Naive thymus-derived CD4-positive, alpha-beta T cell (primary cell): ENCODE measurements around the gene FADS6. TPM values are rescaled to one million over a fixed set of nuclear protein-coding genes. Genes with fewer than 3 reads are reported as not detected.

Source experiments
- ATAC-seq: fragments of 150-1000 bp; cut with Tn5 transposase; 2 replicates; pipeline ENCODE4 v1.10.0; 2021; ENCODE audit warnings: mild to moderate bottlenecking, moderate library complexity
- CTCF ChIA-PET: fragments of 350-600 bp; sonication (Branson Sonifier 250); formaldehyde crosslinking; loops from one replicate; lab custom pipeline; 2021; ENCODE audit warnings: antibody characterized with exemption; lab: Charles Lee
- POLR2A ChIA-PET: fragments of 350-600 bp; sonication (Branson Sonifier 250); formaldehyde crosslinking; loops from one replicate; lab custom pipeline; 2021; ENCODE audit warnings: antibody characterized with exemption, inconsistent platforms; lab: Charles Lee
- DNase-seq, 9 donors: peaks; one replicate each; pipeline versions ENCODE4 v3.0.0 to v3.0.0-alpha.2; 2020 to 2022; ENCODE audit warnings: mixed read lengths in 1 of 9
- H3K27ac ChIP-seq: one replicate; pipeline ENCODE4 v1.7.0; 2013; ENCODE audit warnings: mild to moderate bottlenecking, low read depth, low read length, moderate library complexity
- H3K27me3 ChIP-seq, 2 donors: one replicate each; pipeline ENCODE4 v1.7.0; 2013; ENCODE audit warnings: low read length in 2 of 2, mild to moderate bottlenecking in 2 of 2, moderate library complexity in 2 of 2; ENCODE audit not compliant: control insufficient read depth in 2 of 2, insufficient read depth in 2 of 2
- H3K36me3 ChIP-seq, 3 experiments: 1 replicate in 2 of 3; 2 replicates in 1 of 3; pipeline ENCODE4 v1.7.0; 2013; ENCODE audit warnings: low read length in 3 of 3, mild to moderate bottlenecking in 3 of 3, moderate library complexity in 1 of 3; ENCODE audit not compliant: insufficient read depth in 3 of 3, control insufficient read depth in 2 of 3
- H3K4me1 ChIP-seq, 2 donors: one replicate each; pipeline ENCODE4 v1.7.0; 2013; ENCODE audit warnings: low read length in 2 of 2, mild to moderate bottlenecking in 2 of 2, moderate library complexity in 1 of 2; ENCODE audit not compliant: control insufficient read depth in 2 of 2, insufficient read depth in 2 of 2
- H3K4me3 ChIP-seq: 2 replicates; pipeline ENCODE4 v1.7.0; 2013; ENCODE audit warnings: mild to moderate bottlenecking, low read length
- H3K9me3 ChIP-seq, 3 experiments: 1 replicate in 2 of 3; 2 replicates in 1 of 3; pipeline ENCODE4 v1.7.0; 2013; ENCODE audit warnings: low read length in 3 of 3; ENCODE audit not compliant: control insufficient read depth in 2 of 3
- H3K27ac Mint-ChIP-seq, 9 donors: one replicate each; pipeline ENCODE4 v1.8.0; 2020 to 2022; ENCODE audit warnings: mixed read lengths in 9 of 9, mild to moderate bottlenecking in 8 of 9, moderate library complexity in 5 of 9, inconsistent platforms in 2 of 9
- H3K27me3 Mint-ChIP-seq, 5 donors: one replicate each; pipeline ENCODE4 v1.8.0; 2021 to 2022; ENCODE audit warnings: mixed read lengths in 5 of 5, mild to moderate bottlenecking in 1 of 5
- H3K36me3 Mint-ChIP-seq, 5 donors: one replicate each; pipeline ENCODE4 v1.8.0; 2020 to 2022; ENCODE audit warnings: mixed read lengths in 5 of 5, mild to moderate bottlenecking in 3 of 5, inconsistent platforms in 1 of 5
- H3K4me1 Mint-ChIP-seq, 7 donors: one replicate each; pipeline ENCODE4 v1.8.0; 2020 to 2022; ENCODE audit warnings: mixed read lengths in 7 of 7, mild to moderate bottlenecking in 3 of 7, inconsistent platforms in 1 of 7
- H3K4me3 Mint-ChIP-seq, 10 donors: one replicate each; pipeline ENCODE4 v1.8.0; 2020 to 2022; ENCODE audit warnings: mild to moderate bottlenecking in 10 of 10, mixed read lengths in 10 of 10, moderate library complexity in 6 of 10, inconsistent platforms in 2 of 10
- H3K9me3 Mint-ChIP-seq, 11 donors: one replicate each; pipeline ENCODE4 v1.8.0; 2020 to 2022; ENCODE audit warnings: mixed read lengths in 11 of 11, mild to moderate bottlenecking in 4 of 11, inconsistent platforms in 1 of 11, moderate library complexity in 1 of 11
- intact Hi-C, 2 donors: fragments of 100-400 bp; cut with micrococcal nuclease; formaldehyde crosslinking; loops; one replicate each; pipeline ENCODE4 v1.15.1; 2023
- polyA plus RNA-seq, 2 donors: library from polyadenylated mRNA; unstranded; fragments of 300-500 nt; fragmentation: Illumina TruSeq; gene quantifications; one replicate each; pipeline ENCODE4 v1.2.3, GENCODE V29; 2021
- total RNA-seq, 6 experiments: library from RNA in 5 of 6; stranded (reverse) in 5 of 6; gene quantifications; 1 replicate in 5 of 6; 2 replicates in 1 of 6; pipeline ENCODE4 v1.2.3 and lab custom pipeline; 2021 to 2026

The FADS6 gene
- total and polyA plus RNA-seq, 7 experiments from 2014 or later = 0.14 TPM; not detected in 6

DNA sequence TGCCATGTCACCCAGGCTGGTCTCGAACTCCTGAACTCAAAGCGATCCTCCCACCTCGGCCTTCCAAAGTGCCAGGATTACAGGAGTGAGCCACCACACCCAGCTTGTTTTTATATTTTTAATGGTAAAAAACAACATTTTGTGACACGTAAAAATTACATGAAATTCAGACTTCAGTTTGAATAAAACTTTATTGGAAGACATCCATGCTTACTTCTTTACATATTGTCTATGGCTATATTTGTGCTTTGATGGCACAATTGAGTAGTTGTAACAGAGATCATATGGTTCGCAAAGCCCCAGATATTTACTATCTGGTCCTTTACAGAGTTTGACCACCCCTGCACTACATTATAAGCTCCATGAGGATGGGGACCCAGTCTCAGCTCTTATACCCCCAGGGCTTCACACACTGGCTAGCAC, 18.8 kb downstream of the FADS6 start:
- intact Hi-C loops = loop anchor here in 1 of 2 donors (5.0 kb wide), 1 partner anchor 793 kb away; the partner anchor contains the start of genes RECQL5 and SAP30BP
- Histone ChIP-seq H3K4me1 (peaks cover 11 to 14% of the 10 kb centered on the region in 2 donors), H3K27me3 (no peaks in the 10 kb centered on the region), H3K9me3 (no peaks in the 10 kb centered on the region), H3K36me3 (no peaks in the 10 kb centered on the region), H3K27ac (no peak overlapping the region), H3K4me3 (no peak overlapping the region)
- DNase-seq (no peak), ATAC-seq (no peak)
- Mint-ChIP-seq H3K36me3 (peaks cover 0 to 6% (median 0%) of the 10 kb centered on the region in 5 donors), H3K9me3 (peaks cover 0 to 2% (median 0%) of the 10 kb centered on the region in 11 donors), H3K4me3 (peak overlapping the region in 1 of 10 donors; percentile 13), H3K27me3 (peaks cover 0 to 3% (median 0%) of the 10 kb centered on the region in 5 donors), H3K4me1 (peaks cover 18 to 33% (median 23%) of the 10 kb centered on the region in 7 donors), H3K27ac (peak overlapping the region in 1 of 9 donors; percentile 19)
- POLR2A ChIA-PET = no interaction called here
- CTCF ChIA-PET = interaction anchor here (1.1 to 2.4 kb wide), 2 partner anchors 10 to 83 kb away, joined by 3 to 10 read pairs; no protein-coding TSS in a partner anchor

DNA sequence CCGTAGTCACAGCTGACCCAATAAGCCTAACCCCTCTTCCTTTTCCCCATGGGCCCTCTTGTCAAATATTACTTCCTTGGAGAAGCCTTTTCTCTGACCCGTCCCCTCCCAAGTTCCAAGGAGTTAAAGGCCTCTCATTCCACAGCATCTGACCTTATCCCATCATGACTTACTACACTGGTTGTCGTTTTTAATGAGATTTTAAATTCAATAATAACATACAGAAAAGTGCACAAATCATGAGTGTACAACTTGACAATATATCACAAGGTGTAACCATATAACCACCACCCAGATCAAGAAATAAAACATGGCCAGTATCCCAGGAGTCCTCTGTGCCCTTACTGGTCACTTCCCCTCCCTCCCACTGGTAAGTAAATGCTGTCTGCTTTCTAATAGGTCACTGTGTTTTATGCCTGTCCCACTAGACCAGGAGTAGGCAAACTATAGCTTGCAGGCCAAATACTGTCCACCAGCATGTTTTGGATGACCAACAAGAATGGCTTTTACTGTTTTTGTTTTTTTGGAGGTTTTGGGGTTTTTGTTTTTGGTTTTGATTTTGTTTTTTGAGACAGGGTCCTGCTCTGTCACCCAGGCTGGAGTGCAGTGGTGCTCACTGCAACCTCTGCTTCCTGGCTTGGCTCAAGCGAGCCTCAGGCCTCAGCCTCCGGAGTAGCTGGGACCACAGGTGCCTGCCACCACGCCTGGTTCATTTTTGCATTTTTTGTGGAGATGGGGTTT, 19.4 kb downstream of the FADS6 start:
- peak overlapping the region; percentile 91 for H3K27ac ChIP-seq
- no peaks in the 10 kb centered on the region for H3K27me3 ChIP-seq
- H3K9me3 ChIP-seq = no peaks in the 10 kb centered on the region
- intact Hi-C loops = loop anchor here (1.0 to 5.0 kb wide), 18 partner anchors 9 to 793 kb away; partner anchors contain the start of genes GRB2 (in 2 of the 2), NAT9 (in 2 of the 2), NHERF1 (in 2 of the 2) and GGA3 (in 1 of the 2)
- DNase-seq (no peak), ATAC-seq (no peak)
- H3K36me3 ChIP-seq = no peaks in the 10 kb centered on the region
- Mint-ChIP-seq H3K4me1 (peaks cover 18 to 33% (median 22%) of the 10 kb centered on the region in 7 donors), H3K36me3 (peaks cover 0 to 6% (median 0%) of the 10 kb centered on the region in 5 donors), H3K9me3 (peaks cover 0 to 2% (median 0%) of the 10 kb centered on the region in 11 donors), H3K27me3 (peaks cover 0 to 3% (median 0%) of the 10 kb centered on the region in 5 donors), H3K4me3 (peak overlapping the region; percentile 74 to 96 (median 88)), H3K27ac (peak overlapping the region; percentile 94 to 99 (median 97))
- CTCF ChIA-PET = interaction anchor here (0.9 to 2.4 kb wide), 5 partner anchors 9 to 216 kb away, joined by 3 to 10 read pairs (median 5); partner anchors contain the start of gene RAB37
- peaks cover 11 to 14% of the 10 kb centered on the region in 2 donors for H3K4me1 ChIP-seq
- POLR2A ChIA-PET = interaction anchor here (0.6 to 1.6 kb wide), 8 partner anchors 29 to 388 kb away, joined by 3 to 6 read pairs (median 4); partner anchors contain the start of genes GGA3, MRPS7 and NUP85
- peak overlapping the region; percentile 78 for H3K4me3 ChIP-seq

DNA sequence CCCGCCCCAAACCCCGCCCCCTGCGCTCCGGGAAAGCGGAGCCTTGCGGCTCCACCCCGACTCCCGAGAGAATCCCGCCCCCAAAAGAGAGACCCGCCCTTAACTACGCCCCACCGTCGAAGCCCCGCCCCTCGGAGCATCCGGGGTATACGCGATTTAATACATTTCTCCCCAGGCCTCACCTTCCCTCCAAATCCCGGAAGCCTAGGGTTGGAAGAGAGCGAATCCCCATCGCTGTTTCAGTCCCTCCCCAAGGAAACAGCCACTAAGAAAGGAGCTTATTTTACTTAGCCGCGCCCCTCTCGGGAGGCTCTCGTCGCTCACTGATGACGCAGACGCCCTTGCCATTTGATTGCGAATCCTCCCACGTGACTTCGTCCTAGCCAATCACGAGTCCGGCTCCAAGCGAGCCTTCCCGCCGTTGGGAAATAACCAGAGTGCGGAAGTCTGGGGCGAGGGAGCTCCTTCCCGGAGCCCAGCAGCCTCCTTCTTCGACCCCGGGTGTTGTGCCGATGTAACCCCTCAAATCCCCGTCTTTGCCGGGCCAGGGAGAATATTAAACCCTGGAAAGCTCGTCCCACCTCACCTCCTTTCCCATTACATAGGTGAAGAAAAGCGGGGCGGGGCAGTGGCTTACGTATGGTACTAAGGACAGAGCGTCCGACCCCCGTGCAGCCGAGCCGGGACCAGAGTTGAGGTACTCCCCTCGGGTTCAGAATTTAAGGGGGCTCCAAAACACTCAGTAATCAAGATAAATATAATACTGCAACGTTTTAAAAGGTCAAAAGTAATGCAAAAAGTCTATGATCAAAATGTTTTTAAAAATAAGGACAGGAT, 20.2 kb downstream of the FADS6 start:
- intact Hi-C loops = loop anchor here (1.0 to 5.0 kb wide), 18 partner anchors 8 to 794 kb away; partner anchors contain the start of genes GRB2 (in 2 of the 2), NAT9 (in 2 of the 2), NHERF1 (in 2 of the 2) and GGA3 (in 1 of the 2)
- DNase-seq (peak; percentile 91 to 100 (median 98)), ATAC-seq (peak; percentile 97)
- peaks cover 18 to 41% (median 22%) of the 10 kb centered on the region in 7 donors for H3K4me1 Mint-ChIP-seq
- peak overlapping the region; percentile 74 to 96 (median 88) for H3K4me3 Mint-ChIP-seq
- Histone ChIP-seq H3K27me3 (no peaks in the 10 kb centered on the region), H3K4me3 (peak overlapping the region; percentile 87), H3K4me1 (peaks cover 11 to 14% of the 10 kb centered on the region in 2 donors), H3K9me3 (no peaks in the 10 kb centered on the region), H3K27ac (peak overlapping the region; percentile 91), H3K36me3 (no peaks in the 10 kb centered on the region)
- peaks cover 0 to 3% (median 0%) of the 10 kb centered on the region in 5 donors for H3K27me3 Mint-ChIP-seq
- H3K9me3 Mint-ChIP-seq = peaks cover 0 to 2% (median 0%) of the 10 kb centered on the region in 11 donors
- POLR2A ChIA-PET = interaction anchor here (0.6 to 1.6 kb wide), 13 partner anchors 18 to 397 kb away, joined by 3 to 8 read pairs (median 3); partner anchors contain the start of genes GGA3, MIF4GD, MRPS7 and NUP85
- peak overlapping the region; percentile 94 to 99 (median 97) for H3K27ac Mint-ChIP-seq
- peaks cover 0 to 6% (median 0%) of the 10 kb centered on the region in 5 donors for H3K36me3 Mint-ChIP-seq
- CTCF ChIA-PET = interaction anchor here (0.7 to 2.4 kb wide), 7 partner anchors 8 to 349 kb away, joined by 3 to 10 read pairs (median 5); partner anchors contain the start of gene RAB37

DNA sequence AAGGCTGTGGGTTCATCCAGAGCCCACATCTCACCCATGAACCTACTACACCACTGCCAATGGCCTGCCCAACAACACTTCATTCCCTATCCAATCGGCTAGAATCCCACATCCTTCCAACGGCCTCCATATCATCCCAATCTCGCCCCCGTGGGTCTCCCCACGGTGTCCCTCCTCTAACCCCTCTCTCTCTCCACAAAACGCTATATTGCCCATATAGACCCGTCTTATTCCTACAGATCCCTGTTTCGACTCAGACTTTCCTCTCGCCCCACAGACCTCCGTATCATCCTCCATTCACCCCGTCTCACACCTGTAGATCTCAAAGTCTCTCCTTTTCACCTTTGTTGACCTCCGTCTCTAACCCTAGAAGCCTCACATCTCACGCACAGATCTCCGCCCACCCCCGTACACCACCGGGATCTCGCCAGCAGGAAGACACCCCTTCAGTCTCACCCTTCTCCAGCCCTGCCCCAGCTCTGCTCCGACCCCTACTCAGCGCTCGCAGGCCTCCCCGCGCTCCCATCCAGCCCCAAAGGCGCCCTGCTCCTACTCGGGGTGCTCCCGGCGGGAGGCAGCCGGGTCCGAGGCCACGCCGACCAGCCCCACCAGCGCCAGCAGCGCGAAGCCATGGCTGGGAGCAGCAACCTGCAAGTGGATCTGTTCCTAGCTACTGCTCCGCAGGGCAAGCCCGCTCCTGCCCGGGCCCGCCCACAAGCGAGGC, 21.0 kb downstream of the FADS6 start, which contains the start of gene FDXR:
FDXR (minus strand) TSS at position 682 of the 724 bp plus-strand sequence; CDS start at position 632, 50 bp downstream.
- peak within 1 kb of the TSS; percentile 91 for H3K27ac ChIP-seq
- ChIA-PET CTCF (interaction anchor here (1.0 to 2.4 kb wide), 5 partner anchors 7 to 136 kb away, joined by 3 to 10 read pairs (median 6); partner anchors contain the start of gene RAB37), POLR2A (interaction anchor here (0.7 to 1.6 kb wide), 9 partner anchors 17 to 398 kb away, joined by 3 to 8 read pairs (median 5); partner anchors contain the start of genes GGA3, MIF4GD and MRPS7)
- H3K4me1 ChIP-seq = peaks cover 11 to 14% of the 10 kb centered on the region in 2 donors
- DNase-seq = no peak
- ATAC-seq = no peak
- H3K36me3 ChIP-seq = no peaks in the 10 kb centered on the region
- intact Hi-C loops = loop anchor here (1.0 to 5.0 kb wide), 18 partner anchors 7 to 795 kb away; partner anchors contain the start of genes GRB2 (in 2 of the 2), NAT9 (in 2 of the 2), NHERF1 (in 2 of the 2) and GGA3 (in 1 of the 2)
- Mint-ChIP-seq H3K27me3 (peaks cover 0 to 3% (median 0%) of the 10 kb centered on the region in 5 donors), H3K9me3 (peaks cover 0 to 2% (median 0%) of the 10 kb centered on the region in 11 donors), H3K4me1 (peaks cover 18 to 41% (median 22%) of the 10 kb centered on the region in 7 donors), H3K27ac (peak within 1 kb of the TSS; percentile 94 to 99 (median 97)), H3K36me3 (peaks cover 0 to 6% (median 0%) of the 10 kb centered on the region in 5 donors), H3K4me3 (peak within 1 kb of the TSS; percentile 74 to 96 (median 89))
- no peaks in the 10 kb centered on the region for H3K27me3 ChIP-seq
- H3K9me3 ChIP-seq = no peaks in the 10 kb centered on the region
- H3K4me3 ChIP-seq = peak within 1 kb of the TSS; percentile 87

DNA sequence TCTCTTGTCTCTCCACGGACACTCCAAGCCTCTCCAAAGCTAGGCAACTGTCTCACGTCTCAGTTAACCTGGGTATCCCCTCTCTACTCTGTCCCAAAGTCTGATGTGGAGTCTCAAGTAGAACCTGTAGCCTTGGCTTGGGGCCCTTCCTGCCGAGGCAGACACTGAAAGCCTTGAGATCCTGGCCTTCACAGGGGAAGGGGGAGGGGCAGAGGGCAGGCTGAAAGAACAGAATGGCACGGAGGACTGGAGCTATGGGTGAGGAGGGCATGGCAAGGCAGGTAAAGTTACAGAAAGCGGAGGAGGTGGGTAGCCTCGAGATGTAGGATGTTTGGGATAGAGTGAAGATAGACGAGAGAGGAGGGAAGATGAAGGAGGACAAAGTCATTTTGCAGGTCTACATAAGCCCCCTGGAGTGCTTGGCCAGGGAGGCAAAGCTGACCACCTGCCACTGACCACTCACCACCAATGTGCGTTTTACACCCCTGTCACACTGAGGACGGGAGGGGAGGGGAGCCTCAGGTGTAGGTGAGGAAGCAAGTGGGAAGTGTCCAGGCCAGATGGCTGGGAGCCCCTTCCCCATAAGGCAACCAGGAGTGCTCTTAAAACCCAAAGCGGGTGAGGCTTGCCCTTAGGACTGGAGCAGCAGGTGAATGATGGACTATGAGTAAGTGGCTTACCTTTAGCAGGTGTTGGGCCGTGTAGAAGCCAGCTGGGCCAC, 21.9 kb downstream of the FADS6 start:
- CTCF ChIA-PET = interaction anchor here (1.9 kb wide), 1 partner anchor 80 kb away, joined by 6 read pairs; no protein-coding TSS in a partner anchor
- POLR2A ChIA-PET = interaction anchor here (0.7 kb wide), 1 partner anchor 122 kb away, joined by 3 read pairs; no protein-coding TSS in a partner anchor
- H3K4me3 ChIP-seq = no peak overlapping the region

More for the DNA sequence above, 21.9 kb downstream of the FADS6 start:
- peaks cover 0 to 6% (median 0%) of the 10 kb centered on the region in 5 donors for H3K36me3 Mint-ChIP-seq
- peaks cover 18 to 41% (median 22%) of the 10 kb centered on the region in 7 donors for H3K4me1 Mint-ChIP-seq
- peaks cover 0 to 2% (median 0%) of the 10 kb centered on the region in 11 donors for H3K9me3 Mint-ChIP-seq
- peaks cover 0 to 3% (median 0%) of the 10 kb centered on the region in 5 donors for H3K27me3 Mint-ChIP-seq
- no peak overlapping the region for H3K27ac ChIP-seq
- ATAC-seq (no peak), DNase-seq (no peak)
- intact Hi-C loops = loop anchor here (2.0 to 5.0 kb wide), 6 partner anchors 19 to 796 kb away; partner anchors contain the start of genes GRB2 (in 1 of the 2), LLGL2 (in 1 of the 2), RECQL5 (in 1 of the 2) and RPL38 (in 1 of the 2)
- H3K27ac Mint-ChIP-seq = no peak overlapping the region
- H3K27me3 ChIP-seq = no peaks in the 10 kb centered on the region
- no peaks in the 10 kb centered on the region for H3K36me3 ChIP-seq
- peak overlapping the region; percentile 44 to 95 (median 76) for H3K4me3 Mint-ChIP-seq
- H3K9me3 ChIP-seq = no peaks in the 10 kb centered on the region
- peaks cover 11 to 14% of the 10 kb centered on the region in 2 donors for H3K4me1 ChIP-seq
